ENCODE data around the gene TMEM92. TPM values are rescaled to one million over a fixed set of nuclear protein-coding genes. Genes with fewer than 3 reads are reported as not detected.
"Not testable (repeated sequence)": the region's sequence is repeated elsewhere in the genome, so short reads cannot be mapped to it uniquely, and the experiment has no call there.

The TMEM92 gene
- total RNA-seq, 4 donors from 2014 or later: 3.1 TPM; not detected in 3

DNA sequence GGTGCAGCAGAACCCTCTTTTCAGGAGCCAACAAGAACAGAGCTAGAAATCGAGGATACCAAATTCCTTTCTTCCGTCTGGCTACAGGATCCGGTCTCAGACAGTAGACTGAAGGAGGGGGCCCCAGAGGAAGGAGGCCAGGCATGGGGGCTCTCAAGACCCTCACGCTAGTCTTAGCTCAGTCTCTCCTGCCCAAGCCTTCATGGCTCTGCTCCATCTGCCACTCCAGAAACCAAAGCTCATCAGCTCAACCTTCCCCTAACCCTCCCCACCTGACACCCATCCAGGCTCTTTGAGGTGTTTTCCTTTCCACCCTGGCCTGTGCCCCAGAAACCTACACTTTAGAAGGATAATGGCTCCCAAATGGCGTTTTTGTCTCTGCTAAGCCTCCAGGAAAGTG, 6.2 kb upstream of the TMEM92 start:
- peak in 1 of 2 donors; percentile 75 for DNase-seq (ENCODE audit: low spot score in 2 of 2)

DNA sequence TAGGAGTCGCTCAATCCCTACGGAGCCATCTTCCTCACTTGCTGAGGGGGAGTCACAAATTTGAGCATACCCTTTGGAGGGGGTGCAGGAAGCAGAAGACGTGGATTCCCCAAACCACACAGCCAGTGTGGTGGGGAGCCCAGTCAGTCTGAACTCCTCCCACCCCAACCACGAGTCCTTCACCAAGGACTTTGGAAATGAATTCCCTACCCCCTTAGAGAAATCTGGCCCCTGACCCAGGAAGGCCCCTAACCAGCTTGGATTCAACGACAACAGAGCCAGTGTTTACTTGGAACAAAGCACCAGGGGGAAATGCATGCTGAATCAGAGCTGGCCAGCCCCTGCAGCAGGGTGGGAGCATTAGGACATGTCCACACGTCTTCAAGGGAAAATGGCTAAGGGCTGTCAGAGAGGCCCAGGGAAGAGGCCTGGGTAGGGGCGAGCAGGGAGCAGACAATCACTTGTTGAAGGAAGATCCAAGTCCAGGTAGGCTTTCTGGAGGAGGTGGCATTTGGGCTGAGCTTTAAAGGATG, 5.5 kb upstream of the TMEM92 start:
- WGBS, 2 donors: 66 to 67% methylated on average over 7 of the region's 7 CpGs
- no peak overlapping the region for H3K4me3 ChIP-seq (ENCODE audit: low read depth, poor library complexity, severe bottlenecking)
- no peak for TF ChIP-seq POLR2A (IDR thresholded peaks at IDR 0.05)
- TF ChIP-seq, protein P1, sequence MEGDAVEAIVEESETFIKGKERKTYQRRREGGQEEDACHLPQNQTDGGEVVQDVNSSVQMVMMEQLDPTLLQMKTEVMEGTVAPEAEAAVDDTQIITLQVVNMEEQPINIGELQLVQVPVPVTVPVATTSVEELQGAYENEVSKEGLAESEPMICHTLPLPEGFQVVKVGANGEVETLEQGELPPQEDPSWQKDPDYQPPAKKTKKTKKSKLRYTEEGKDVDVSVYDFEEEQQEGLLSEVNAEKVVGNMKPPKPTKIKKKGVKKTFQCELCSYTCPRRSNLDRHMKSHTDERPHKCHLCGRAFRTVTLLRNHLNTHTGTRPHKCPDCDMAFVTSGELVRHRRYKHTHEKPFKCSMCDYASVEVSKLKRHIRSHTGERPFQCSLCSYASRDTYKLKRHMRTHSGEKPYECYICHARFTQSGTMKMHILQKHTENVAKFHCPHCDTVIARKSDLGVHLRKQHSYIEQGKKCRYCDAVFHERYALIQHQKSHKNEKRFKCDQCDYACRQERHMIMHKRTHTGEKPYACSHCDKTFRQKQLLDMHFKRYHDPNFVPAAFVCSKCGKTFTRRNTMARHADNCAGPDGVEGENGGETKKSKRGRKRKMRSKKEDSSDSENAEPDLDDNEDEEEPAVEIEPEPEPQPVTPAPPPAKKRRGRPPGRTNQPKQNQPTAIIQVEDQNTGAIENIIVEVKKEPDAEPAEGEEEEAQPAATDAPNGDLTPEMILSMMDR (IDR thresholded peaks at IDR 0.05): no peak
- intact Hi-C loops (cut with DNase I; ENCODE audit: low total_unique reads): no loop called here
- DNase-seq (ENCODE audit: low spot score in 2 of 2): peak in 1 of 2 donors; percentile 82

More for the DNA sequence above, 6.2 kb upstream of the TMEM92 start:
- intact Hi-C loops (cut with DNase I; ENCODE audit: low total_unique reads): no loop called here
- no peak overlapping the region for H3K4me3 ChIP-seq (ENCODE audit: low read depth, poor library complexity, severe bottlenecking)
- 58 to 61% methylated on average over 5 of the region's 5 CpGs for WGBS, 2 donors
- TF ChIP-seq, protein P1 (IDR thresholded peaks at IDR 0.05): no peak
- TF ChIP-seq POLR2A (IDR thresholded peaks at IDR 0.05): no peak

DNA sequence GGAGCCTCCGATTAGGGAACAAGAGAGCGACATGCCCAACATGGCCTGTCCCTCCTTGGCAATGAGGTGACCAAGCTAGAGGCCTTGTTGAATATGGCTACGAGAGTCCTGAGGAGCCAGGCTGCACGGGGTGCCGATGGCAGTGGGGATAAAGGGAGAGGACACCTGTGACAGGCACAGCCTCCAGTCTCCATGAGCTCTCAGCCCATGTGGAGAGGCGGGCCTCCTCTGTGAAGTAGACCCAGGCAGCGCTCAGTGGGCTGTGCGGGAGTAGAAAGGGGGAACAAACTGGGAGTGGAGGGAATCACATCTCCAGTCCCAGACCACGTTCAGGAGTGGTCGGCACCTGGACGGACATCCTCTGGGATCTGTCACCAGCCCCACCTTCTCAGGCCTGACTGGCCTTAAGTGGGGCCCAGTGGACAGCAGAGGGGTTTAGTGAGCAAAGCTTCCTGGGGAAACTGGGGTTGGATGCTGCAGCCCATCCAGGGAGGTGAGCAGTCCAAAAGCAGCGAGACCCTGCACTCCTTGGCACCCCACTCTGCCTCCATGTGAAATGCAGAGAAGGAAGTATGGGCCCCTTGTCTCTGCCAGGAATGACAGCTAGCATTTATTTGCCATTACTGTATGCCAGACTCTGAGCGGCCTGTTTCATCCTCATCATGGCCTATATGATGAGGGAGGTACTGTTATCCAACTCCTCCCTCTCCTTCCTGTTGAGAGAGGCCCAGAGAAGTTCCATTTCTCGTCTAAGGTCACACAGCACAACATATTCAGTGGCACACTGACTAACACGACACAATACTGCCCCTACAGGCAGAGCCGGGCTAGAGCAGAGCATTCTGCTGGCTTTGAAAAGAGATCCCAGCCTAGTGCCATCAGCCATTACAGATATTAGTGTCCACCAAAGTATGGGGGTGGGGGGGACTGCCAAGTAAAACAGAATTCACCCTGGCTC, 4.5 kb upstream of the TMEM92 start:
- WGBS, 2 donors: 64 to 66% methylated on average over 16 of the region's 16 CpGs
- intact Hi-C loops (cut with DNase I; ENCODE audit: low total_unique reads): no loop called here
- DNase-seq (ENCODE audit: low spot score in 2 of 2): peak; percentile 75 to 95
- no peak for TF ChIP-seq POLR2A (IDR thresholded peaks at IDR 0.05)
- TF ChIP-seq, protein P1 (IDR thresholded peaks at IDR 0.05): peak in 1 of 3 donors; percentile 60
- H3K4me3 ChIP-seq (ENCODE audit: low read depth, poor library complexity, severe bottlenecking): no peak overlapping the region

DNA sequence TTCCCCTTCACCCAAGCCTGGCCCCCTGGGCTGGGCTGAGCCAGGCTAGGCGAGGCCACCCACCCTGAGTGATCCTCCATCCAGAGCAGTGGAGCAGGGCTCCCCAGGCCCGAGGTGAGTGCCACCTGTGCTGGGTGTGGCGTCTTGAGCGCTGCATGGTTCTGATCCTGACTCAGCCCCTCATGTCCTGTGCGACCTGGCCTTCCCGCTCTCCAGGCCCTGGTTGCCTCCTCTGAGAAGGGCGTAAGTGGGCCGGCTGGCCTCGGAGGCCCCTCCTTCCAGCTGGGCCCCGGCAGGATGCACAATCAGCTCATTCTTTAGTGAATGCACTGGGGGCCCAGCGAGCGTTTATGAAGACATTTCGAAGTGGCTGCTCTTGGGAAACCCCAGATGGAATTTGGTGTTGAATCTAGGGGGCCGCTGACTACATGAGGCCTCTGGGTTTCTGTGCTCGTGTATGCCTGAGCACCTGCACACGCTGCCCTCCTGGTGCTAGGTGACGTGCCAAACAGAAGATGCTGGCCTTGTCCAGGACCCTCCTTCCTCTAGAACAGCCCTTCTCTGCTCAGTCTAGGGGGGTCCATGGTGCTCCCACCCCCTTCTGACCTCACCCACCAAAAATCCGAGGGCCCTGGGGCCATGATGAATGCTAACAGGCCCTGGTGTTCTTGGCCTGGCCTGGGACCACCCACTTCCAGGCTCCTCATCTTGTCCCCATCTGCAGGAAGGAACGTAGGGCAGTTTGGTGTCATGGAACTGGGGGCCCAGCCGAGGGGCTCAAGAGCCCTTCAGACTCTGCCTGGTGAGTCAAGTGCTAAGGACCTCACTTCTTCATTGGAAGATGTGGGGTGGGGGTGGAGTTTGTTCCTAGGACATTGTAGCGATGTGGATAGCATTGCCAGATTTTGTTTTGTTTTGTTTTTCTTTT, 3.6 kb upstream of the TMEM92 start:
- H3K4me3 ChIP-seq (ENCODE audit: low read depth, poor library complexity, severe bottlenecking): no peak overlapping the region
- TF ChIP-seq POLR2A (IDR thresholded peaks at IDR 0.05): no peak
- DNase-seq (ENCODE audit: low spot score in 2 of 2): peak in 1 of 2 donors; percentile 91
- intact Hi-C loops (cut with DNase I; ENCODE audit: low total_unique reads): no loop called here
- 49 to 70% methylated on average over 9 to 21 of the region's 21 CpGs for WGBS, 2 donors

DNA sequence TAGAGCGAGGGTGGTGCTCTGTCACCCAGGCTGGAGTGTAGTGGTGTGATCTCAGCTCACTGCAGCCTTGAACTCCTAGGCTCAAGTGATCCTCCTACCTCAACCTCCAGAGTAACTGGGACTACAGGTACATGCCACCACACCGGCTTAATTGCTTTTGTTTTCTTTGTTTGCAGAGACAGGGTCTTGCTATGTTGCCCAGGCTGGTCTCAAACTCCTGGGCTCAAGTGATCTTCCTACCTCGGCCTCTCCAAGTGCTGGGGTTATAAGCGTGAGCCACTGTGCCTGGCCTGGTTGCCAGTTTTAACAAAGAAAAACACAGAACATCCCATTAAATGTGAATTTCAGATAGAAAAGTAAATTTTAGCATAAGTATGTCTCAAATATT, 2.9 kb upstream of the TMEM92 start:
- WGBS, 2 donors: 81 to 89% methylated on average over 4 of the region's 4 CpGs
- DNase-seq (ENCODE audit: low spot score in 2 of 2); intact Hi-C loops (cut with DNase I; ENCODE audit: low total_unique reads); H3K4me3 ChIP-seq (ENCODE audit: low read depth, poor library complexity, severe bottlenecking): not testable (repeated sequence)

DNA sequence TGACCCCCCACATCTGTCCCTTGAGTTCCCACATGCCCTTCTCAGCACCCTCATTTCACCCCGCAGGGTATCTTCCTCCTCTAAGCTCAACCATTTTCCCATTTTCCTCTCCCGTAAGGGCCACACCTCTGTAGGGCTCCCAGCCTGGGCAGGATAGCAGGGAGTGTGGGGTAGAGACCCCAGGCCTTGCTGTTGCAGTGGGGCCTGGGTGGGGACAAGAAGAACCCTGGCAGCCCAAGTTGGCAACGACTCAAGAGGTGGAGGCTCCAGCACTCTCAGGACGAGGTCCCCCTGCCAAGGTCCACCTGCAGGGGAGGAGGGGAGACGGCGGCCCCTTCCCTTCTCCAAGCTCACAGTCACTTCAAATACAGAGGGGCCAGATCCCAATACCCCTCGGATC, 2.0 kb upstream of the TMEM92 start:
- TF ChIP-seq, protein P1 (IDR thresholded peaks at IDR 0.05): no peak
- WGBS, 2 donors: 28 to 30% methylated on average over 7 of the region's 7 CpGs
- DNase-seq (ENCODE audit: low spot score in 2 of 2): peak in 1 of 2 donors; percentile 90
- no peak overlapping the region for H3K4me3 ChIP-seq (ENCODE audit: low read depth, poor library complexity, severe bottlenecking)
- intact Hi-C loops (cut with DNase I; ENCODE audit: low total_unique reads): loop anchor here (2.0 kb wide), 1 partner anchor 71 kb away; the partner anchor contains the start of gene COL1A1
